Endothelial cell (in vitro differentiated cells): ENCODE data around the gene TMEM52. TPM values are rescaled to one million over a fixed set of nuclear protein-coding genes. Genes with fewer than 3 reads are reported as not detected.

Experiments
- DNase-seq: peaks from one replicate; pipeline ENCODE4 v3.0.0; 2021; ENCODE audit warnings: low spot score
- H3K27ac Mint-ChIP-seq: one replicate; pipeline ENCODE4 v1.8.0; 2021; ENCODE audit warnings: mixed read lengths, inconsistent platforms; ENCODE audit not compliant: unreplicated experiment
- H3K27me3 Mint-ChIP-seq: one replicate; pipeline ENCODE4 v1.8.0; 2021; ENCODE audit warnings: mild to moderate bottlenecking, moderate library complexity, mixed read lengths, inconsistent platforms; ENCODE audit not compliant: unreplicated experiment
- H3K36me3 Mint-ChIP-seq: one replicate; pipeline ENCODE4 v1.8.0; 2021; ENCODE audit warnings: mild to moderate bottlenecking, low read depth, mixed read lengths, inconsistent platforms; ENCODE audit not compliant: unreplicated experiment
- H3K4me1 Mint-ChIP-seq: one replicate; pipeline ENCODE4 v1.8.0; 2021; ENCODE audit warnings: mild to moderate bottlenecking, mixed read lengths, inconsistent platforms; ENCODE audit not compliant: unreplicated experiment
- H3K4me3 Mint-ChIP-seq: one replicate; pipeline ENCODE4 v1.8.0; 2021; ENCODE audit warnings: mild to moderate bottlenecking, mixed read lengths, inconsistent platforms; ENCODE audit not compliant: unreplicated experiment
- H3K9me3 Mint-ChIP-seq: one replicate; pipeline ENCODE4 v1.8.0; 2021; ENCODE audit warnings: mixed read lengths, inconsistent platforms; ENCODE audit not compliant: unreplicated experiment
- CTCF ChIP-seq: fragments of 200-600 bp; sonication (generic); IDR thresholded peaks from one replicate; pipeline ENCODE4 v1.5.0; 2021; ENCODE audit warnings: antibody characterized with exemption; ENCODE audit not compliant: unreplicated experiment
- total RNA-seq: library from RNA; stranded (reverse); fragmentation: NEBNext Ultra II Directional; extraction: Animal tissue kit (Norgen Biotek cat#: 25700); gene quantifications from one replicate; pipeline ENCODE4 v1.2.1, GENCODE V29; 2021; ENCODE audit not compliant: unreplicated experiment

Gene TMEM52
- total RNA-seq, 1 donor from 2014 or later, result 0.92 TPM

DNA sequence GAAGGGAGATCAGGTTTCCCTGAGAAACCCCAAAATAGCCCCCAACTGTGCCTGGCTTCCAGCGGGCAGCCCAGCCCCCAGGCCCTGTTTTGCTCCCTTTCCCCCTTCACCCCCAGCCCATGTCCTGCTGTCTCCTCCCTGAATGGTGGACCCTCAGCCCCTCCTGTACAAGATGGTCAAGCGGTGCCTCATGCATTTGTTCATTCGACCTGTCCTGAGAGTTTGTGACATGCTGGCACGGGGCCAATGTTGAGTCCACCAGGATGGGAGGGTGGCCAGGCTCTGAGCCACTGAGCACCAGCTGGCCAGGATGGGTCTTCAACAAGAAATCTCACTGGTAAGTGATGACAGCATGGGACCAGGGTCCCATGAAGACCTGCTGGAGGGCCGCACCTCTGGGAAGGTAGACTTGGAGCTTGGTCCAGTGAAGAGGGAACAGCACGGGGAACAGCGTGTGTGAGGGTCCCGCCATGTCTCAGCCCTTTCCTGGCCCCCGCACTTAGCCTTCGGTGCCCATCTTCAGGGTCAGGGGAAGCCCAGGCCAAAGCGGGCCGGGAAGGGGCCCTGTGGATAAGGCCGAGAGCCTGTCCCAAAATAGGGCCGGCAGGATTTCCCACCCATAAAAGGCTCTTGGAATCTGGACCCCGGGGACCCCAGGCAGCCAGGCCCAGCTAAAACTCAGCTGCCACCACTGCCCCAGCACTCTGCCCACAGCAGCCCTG, 3.9 kb downstream of the TMEM52 start, which contains the start of gene CALML6:
TSS of gene CALML6 (plus strand) at position 290 of the 722 bp plus-strand sequence. CDS start at position 311, 21 bp downstream.
- Mint-ChIP-seq H3K4me3 (no peak within 1 kb of the TSS), H3K9me3 (no peaks in the 10 kb centered on the region), H3K27ac (no peak within 1 kb of the TSS), H3K4me1 (peaks cover 3% of the 10 kb centered on the region), H3K36me3 (no peaks in the 10 kb centered on the region), H3K27me3 (peaks cover 8% of the 10 kb centered on the region)
- DNase-seq, result no peak
- TF ChIP-seq CTCF, result no peak

GRCh38 chr1:1914101-1914970, 4.7 kb downstream of the TMEM52 start:
- Mint-ChIP-seq H3K4me1 (peaks cover 6% of the 10 kb centered on the region), H3K27me3 (peaks cover 10% of the 10 kb centered on the region)
- peak; percentile 6 for DNase-seq

DNA sequence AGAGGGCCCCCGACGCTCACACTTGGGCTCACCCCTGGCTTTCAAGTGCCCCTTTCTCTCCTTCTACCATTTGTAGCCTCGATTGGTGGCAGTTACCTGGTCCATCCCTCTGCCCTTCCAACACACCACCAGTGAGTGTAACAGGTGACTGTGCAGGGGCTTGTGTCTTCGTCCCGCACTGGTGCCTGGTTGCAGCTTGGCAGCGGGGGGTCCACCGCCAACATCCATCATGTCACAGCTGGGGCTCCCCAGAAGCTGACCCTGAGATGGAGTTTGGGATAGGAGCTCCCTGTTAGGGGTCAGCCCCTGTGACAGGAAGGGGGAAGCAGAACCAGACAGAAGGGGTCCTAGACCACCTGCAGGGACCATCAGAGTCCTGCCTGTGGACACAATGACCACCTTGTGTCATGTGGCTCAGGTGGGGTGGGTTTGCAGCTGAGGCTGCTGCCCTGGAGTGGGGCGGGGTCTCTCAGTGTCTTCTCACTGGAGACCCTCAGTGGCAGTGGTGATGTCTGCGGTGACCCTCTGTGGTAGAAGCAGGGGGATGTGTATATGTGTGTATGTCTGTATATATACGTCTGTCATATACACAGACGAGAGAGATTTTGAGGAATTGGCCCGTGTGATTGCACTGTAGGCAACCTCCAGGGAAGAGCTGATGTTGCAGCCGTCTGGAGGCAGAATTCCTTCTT, 7.6 kb downstream of the TMEM52 start:
- DNase-seq, result no peak
- Mint-ChIP-seq H3K4me1 (peaks cover 6% of the 10 kb centered on the region), H3K9me3 (no peaks in the 10 kb centered on the region), H3K27me3 (peaks cover 10% of the 10 kb centered on the region), H3K4me3 (no peak overlapping the region), H3K27ac (no peak overlapping the region), H3K36me3 (no peaks in the 10 kb centered on the region)
- no peak for TF ChIP-seq CTCF

More at GRCh38 chr1:1914101-1914970, 4.7 kb downstream of the TMEM52 start:
- Mint-ChIP-seq H3K9me3 (no peaks in the 10 kb centered on the region), H3K27ac (no peak overlapping the region), H3K4me3 (no peak overlapping the region), H3K36me3 (no peaks in the 10 kb centered on the region)
- no peak for TF ChIP-seq CTCF

DNA sequence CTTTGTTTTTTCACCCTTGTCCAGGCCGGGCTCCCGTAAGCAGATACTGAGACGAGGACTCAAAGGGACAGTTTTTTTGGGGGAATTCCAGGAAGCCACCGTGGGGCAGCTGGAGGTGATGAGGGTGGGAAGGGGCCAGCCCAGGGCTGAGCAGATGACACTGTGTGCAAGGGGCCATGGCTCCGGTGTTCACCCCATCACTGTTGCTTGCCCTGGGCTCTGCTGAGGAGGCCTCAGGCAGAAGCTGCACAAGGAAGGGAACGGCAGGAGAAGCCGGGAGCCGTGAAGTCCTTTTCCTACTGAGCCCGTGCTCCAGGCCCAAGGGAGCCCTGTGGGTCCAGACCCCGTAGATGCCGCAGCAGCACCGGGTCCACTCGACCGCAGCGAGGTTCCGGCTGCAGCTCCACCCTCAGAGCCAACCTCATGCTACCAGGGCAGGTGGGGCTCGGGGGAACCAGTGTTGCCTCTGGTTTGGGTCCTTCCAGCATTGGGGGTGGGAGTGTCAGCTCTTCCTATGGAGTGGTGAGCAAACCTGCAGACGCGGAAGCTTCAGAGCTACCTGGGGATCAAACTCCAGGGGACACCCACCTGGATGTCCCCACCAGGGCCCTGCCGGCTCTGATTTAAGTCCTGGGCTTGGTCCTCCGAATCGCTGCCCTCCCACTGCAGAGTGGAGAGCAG, 8.3 kb downstream of the TMEM52 start:
- Mint-ChIP-seq H3K27ac (no peak overlapping the region), H3K4me3 (no peak overlapping the region), H3K4me1 (peaks cover 10% of the 10 kb centered on the region), H3K36me3 (peaks cover 3% of the 10 kb centered on the region), H3K27me3 (peaks cover 13% of the 10 kb centered on the region), H3K9me3 (no peaks in the 10 kb centered on the region)
- no peak for DNase-seq
- TF ChIP-seq CTCF, result no peak
